ENCODE data around the gene CYP19A1.

GRCh38 chr15:51252671-51253070 lies 85.7 kb downstream of the CYP19A1 start:
- no peak for TF ChIP-seq CTCF (IDR thresholded peaks at IDR 0.05; ENCODE audit: low read depth, low read length)
- TF ChIP-seq EZH2phosphoT487 (IDR thresholded peaks at IDR 0.05; ENCODE audit: low read depth), result no peak

Data from OCI-LY3 (cell line).